HG03565 (cell line): Measurements from ENCODE around the gene SLC7A7.
"Not testable (repeated sequence)": the region's sequence is repeated elsewhere in the genome, so short reads cannot be mapped to it uniquely, and the experiment has no call there.

Experiments
- ATAC-seq: cut with Tn5 transposase; IDR thresholded peaks from one replicate; pipeline ENCODE4 v1.9.1; 2021; ENCODE audit warnings: mild to moderate bottlenecking, moderate library complexity; ENCODE audit not compliant: unreplicated experiment

The SLC7A7 gene

GRCh38 chr14:22814941-22815713 is at the start of gene SLC7A7:
Gene SLC7A7, minus strand, starts transcription at chr14:22815435. Its CDS starts 2,037 bp downstream, at chr14:22813398.
- no peak for ATAC-seq

- no peak for ATAC-seq
Observed at GRCh38 chr14:22864979-22865378, 49.7 kb upstream of the SLC7A7 start.

- ATAC-seq: no peak
Observed at GRCh38 chr14:22861651-22862050, 46.4 kb upstream of the SLC7A7 start.

- ATAC-seq: not testable (repeated sequence)
Observed at GRCh38 chr14:22860377-22860776, 45.1 kb upstream of the SLC7A7 start.

- no peak for ATAC-seq
Observed at GRCh38 chr14:22856428-22856827, 41.2 kb upstream of the SLC7A7 start.

GRCh38 chr14:22854963-22855724 is 39.9 kb upstream of the SLC7A7 start:
- no peak for ATAC-seq

GRCh38 chr14:22854296-22854695 is 39.1 kb upstream of the SLC7A7 start:
- not testable (repeated sequence) for ATAC-seq

- peak; percentile 75 for ATAC-seq
Observed at GRCh38 chr14:22852940-22853767, 37.9 kb upstream of the SLC7A7 start.

GRCh38 chr14:22852599-22852939 is 37.3 kb upstream of the SLC7A7 start:
- ATAC-seq: no peak

- not testable (repeated sequence) for ATAC-seq
Observed at GRCh38 chr14:22852178-22852577, 36.9 kb upstream of the SLC7A7 start.

GRCh38 chr14:22850944-22851764 is 35.9 kb upstream of the SLC7A7 start:
- no peak for ATAC-seq

GRCh38 chr14:22849212-22849819 is 34.1 kb upstream of the SLC7A7 start:
- no peak for ATAC-seq

GRCh38 chr14:22848351-22849164 is 33.3 kb upstream of the SLC7A7 start:
- no peak for ATAC-seq

GRCh38 chr14:22847661-22848341 is 32.6 kb upstream of the SLC7A7 start:
- ATAC-seq: no peak

- no peak for ATAC-seq
Observed at GRCh38 chr14:22846811-22847307, 31.6 kb upstream of the SLC7A7 start.

GRCh38 chr14:22845821-22846625 is 30.8 kb upstream of the SLC7A7 start:
- ATAC-seq: no peak

GRCh38 chr14:22845103-22845394 is 29.8 kb upstream of the SLC7A7 start:
- no peak for ATAC-seq
